Activated naive CD8-positive, alpha-beta T cell treated with anti-CD3 and anti-CD28 coated beads, Interleukin-2, amount 50 U/mL, for 16 hours (primary cell): ENCODE measurements around the gene MCU.
A peak's percentile ranks its signal among the peaks of the same experiment; 100 is the strongest.
"Not testable (repeated sequence)": the region's sequence is repeated elsewhere in the genome, so short reads cannot be mapped to it uniquely, and the experiment has no call there.

Source experiments
- DNase-seq: peaks from one replicate; pipeline ENCODE4 v3.0.0-alpha.2; 2020; ENCODE audit warnings: low read depth, low spot score

The MCU gene

GRCh38 chr10:72691863-72692743 lies at the start of gene MCU:
MCU (plus strand) TSS chr10:72692143; CDS start chr10:72692152, 9 bp downstream.
- peak; percentile 82 for DNase-seq

- no peak for DNase-seq
Measured at GRCh38 chr10:72642318-72642717, 49.6 kb upstream of the MCU start.

- no peak for DNase-seq
Measured at GRCh38 chr10:72645263-72645858, 46.6 kb upstream of the MCU start.

- DNase-seq: not testable (repeated sequence)
Measured at GRCh38 chr10:72646971-72647370, 45.0 kb upstream of the MCU start.

- no peak for DNase-seq
Measured at GRCh38 chr10:72648301-72648700, 43.6 kb upstream of the MCU start.

DNA sequence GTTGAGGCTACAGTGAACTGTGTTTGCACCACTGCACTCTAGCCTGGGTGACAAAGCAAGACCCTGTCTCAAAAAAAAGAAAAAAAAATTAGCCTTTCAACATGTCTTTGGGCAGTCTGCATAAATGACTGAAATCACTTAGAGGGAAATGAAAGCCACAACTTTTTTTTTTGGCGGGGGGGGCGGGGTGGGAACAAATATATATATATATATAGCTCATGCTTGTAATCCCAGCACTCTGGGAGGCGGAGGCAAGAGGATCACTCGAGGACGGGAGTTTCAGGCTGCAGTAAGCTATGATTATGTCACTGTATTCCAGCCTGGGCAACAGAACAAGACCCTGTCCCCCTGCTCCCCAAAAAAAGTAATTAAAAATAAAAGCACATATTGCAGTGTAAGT lies 42.7 kb upstream of the MCU start:
- DNase-seq: no peak

DNA sequence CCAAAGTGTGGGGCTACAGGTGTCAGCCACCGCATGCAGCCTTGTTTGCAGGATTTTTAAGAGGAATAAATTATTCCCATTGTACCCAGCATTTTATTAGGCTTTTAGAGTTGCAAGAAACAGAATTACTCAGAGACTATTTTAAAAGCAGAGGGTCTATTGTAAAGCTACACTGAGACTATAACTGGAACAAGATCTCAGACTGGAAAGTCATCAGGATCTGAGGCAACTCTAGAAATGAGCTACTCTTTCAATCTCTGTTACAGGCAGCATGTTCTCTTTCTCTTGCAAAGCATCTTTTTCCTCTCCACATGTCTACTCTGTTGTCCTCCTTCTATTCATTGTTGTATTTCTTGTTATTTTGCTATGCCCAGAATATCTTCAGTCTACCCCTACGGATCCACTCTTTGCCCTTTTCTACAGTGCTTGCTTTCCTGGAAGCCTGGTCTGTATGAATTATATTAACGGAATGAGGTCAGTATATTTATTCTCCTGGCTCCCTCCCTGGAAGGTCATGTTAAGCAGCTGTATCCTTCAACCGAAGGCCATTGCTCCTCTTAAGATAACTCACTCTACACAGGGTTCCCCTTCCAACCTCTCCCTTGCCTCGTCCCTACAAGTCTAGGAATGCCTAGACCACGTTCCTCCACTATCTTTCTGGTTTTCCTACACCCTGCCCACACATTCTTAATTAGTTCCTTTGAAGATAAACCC lies 38.4 kb upstream of the MCU start:
- DNase-seq: no peak

- DNase-seq: no peak
Measured at GRCh38 chr10:72654720-72655119, 37.2 kb upstream of the MCU start.

DNA sequence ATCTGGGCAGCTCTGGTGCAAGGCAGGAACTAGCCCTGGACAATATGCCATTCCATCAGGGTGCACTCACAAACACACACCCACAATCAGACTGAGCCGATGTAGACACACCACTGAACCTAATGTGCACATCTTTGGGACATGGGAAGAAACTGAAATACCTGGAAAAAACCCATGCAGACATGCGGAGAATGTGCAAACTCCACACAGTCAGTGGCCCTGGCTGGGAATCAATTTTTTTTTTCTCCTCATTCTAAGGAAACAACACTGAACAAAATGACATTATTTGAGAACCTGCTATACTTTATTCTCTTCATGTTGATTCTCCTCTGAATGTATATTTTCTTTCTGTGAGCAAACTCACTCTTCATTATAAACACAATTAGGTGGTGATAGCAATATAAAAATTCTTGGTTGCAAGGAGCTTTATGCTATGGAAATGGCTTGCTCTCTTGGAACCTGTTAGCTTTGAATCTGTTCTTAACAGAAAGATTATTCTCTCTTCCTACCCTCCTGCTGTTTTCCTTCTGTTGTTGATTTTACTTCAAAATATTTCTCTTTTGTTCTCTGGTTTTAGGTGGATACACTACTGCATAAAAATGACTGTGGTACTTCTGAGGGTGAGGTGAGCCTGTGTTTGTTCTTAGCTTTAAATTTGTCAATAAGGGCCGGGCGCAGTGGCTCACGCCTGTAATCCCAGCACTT lies 33.1 kb upstream of the MCU start:
- DNase-seq: no peak

DNA sequence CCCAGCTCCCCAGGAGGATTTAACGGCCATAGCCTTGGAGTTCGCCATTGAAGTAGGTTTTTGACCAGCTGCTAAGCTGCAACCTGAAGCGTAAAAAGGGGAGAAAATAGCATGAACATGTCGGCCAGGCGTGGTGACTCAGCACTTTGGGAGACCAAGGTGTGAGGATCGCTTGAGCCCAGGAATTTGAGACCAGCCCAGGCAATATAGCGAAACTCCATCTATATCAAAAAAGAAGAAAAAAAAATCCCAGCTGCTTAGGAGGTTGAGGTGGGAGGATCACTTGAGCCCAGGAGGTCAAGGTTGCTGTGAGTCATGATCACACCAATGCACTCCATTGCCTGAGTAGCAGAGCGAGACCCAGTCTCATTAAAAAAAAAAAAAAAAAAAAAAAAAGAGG lies 32.2 kb upstream of the MCU start:
- DNase-seq: no peak

- no peak for DNase-seq
Measured at GRCh38 chr10:72660220-72660619, 31.7 kb upstream of the MCU start.

GRCh38 chr10:72661431-72661830 lies 30.5 kb upstream of the MCU start:
- no peak for DNase-seq

DNA sequence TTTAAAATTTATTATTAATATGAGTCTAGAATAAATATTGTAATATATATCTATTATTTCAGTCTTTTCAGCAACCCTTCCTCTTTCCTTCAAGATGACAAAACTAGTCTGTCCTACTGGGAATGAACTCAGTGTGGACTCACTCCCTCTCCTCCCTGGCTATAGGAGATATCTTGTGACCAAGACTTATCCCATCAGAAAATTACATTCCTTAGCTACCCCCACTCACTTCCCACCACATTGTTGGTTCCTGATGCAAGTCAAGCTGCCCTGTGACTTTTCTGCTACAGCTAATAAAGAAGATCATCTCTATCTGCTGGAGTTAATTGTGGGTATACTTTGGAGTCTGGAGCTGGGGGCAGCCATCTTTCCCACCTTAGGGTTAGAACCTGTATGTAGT lies 28.0 kb upstream of the MCU start:
- no peak for DNase-seq

DNA sequence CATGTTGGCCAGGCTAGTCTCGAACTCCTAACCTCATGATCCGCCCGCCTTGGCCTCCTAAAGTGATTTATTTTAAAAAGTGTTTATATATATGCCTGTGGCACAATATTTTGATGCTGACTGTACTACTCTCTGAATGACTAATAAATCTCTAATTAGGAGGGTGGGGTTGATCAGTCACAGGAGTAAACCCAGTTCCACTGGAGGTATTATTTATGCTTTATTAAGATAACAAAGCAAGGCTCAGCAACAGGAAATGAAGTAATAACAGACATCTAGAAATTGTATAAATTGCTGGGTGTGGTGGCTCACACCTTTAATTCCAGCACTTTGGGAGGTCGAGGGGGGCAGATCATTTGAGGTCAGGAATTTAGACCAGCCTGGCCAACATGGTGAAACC lies 26.0 kb upstream of the MCU start:
- no peak for DNase-seq

- DNase-seq: no peak
Measured at GRCh38 chr10:72667207-72667864, 24.6 kb upstream of the MCU start.

- no peak for DNase-seq
Measured at GRCh38 chr10:72673280-72673679, 18.7 kb upstream of the MCU start.

DNA sequence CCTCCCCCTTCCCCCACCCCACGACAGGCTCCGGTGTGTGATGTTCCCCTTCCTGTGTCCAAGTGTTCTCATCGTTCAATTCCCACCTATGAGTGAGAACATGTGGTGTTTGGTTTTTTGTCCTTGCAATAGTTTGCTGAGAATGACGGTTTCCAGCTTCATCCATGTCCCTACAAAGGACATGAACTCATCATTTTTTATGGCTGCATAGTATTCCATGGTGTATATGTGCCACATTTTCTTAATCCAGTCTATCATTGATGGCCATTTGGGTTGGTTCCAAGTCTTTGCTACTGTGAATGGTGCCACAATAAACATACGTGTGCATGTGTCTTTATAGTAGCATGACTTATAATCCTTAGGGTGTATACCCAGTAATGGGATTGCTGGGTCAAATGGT lies 17.8 kb upstream of the MCU start:
- DNase-seq: not testable (repeated sequence)

DNA sequence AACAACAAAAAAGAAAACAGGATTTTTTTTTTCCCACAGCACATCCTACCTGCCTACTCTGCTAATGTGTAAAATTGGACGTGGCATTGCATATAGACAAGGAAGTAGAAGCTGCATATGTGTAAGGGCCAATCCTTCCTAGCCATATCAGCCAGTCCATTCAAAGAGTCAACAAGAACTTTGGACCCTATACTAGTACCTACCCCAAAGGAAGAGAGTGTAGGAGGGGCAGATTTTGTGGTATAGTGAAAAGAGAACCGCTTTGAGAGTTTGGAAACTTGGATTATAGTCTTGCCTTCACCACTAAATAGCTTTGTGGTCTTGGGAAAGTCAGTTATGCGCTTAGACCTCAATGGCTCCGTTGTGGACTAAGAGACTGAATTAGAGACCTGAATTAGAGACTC lies 12.1 kb upstream of the MCU start:
- no peak for DNase-seq

DNA sequence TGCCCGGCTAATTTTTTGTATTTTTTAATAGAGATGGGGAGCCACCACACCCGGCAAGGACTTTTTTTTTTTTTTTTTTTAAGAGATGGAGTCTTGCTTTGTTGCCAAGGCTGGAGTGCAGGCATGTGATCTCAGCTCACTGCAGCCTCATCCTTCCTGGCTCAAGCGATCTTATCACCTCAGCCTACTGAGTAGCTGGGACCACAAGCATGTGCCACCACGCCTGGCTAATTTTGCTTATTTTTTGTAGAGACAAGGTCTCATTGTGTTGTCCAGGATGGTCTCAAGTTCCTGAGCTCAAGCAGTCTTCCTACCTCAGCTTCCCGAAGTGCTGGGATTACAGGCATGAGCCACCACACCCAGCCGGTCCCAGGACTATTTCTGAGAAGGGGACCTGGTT lies 9.3 kb upstream of the MCU start:
- no peak for DNase-seq

- no peak for DNase-seq
Measured at GRCh38 chr10:72685264-72685921, 6.5 kb upstream of the MCU start.

DNA sequence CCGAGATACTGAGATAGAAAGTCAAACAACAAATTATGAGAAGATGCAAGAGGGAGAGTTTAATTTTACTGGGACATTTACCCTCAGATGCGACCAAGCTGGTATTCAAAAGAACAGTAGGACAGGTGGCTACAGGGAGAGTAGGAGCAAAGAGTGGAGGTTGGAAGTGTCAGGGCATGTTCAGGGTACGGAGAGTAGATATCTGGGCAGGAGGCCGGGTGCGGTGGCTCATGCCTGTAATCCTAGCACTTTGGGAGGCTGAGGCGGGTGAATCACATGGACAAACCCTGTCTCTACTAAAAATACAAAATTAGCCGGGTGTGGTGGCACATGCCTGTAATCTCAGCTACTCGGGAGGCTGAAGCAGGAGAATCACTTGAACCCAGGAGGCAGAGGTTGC lies 5.5 kb upstream of the MCU start:
- DNase-seq: not testable (repeated sequence)
